Measurements from ENCODE around the gene RAX2.

RAX2 gene

GRCh38 chr19:3800996-3801395 is 29.0 kb upstream of the RAX2 start:
- no peak for DNase-seq

DNA sequence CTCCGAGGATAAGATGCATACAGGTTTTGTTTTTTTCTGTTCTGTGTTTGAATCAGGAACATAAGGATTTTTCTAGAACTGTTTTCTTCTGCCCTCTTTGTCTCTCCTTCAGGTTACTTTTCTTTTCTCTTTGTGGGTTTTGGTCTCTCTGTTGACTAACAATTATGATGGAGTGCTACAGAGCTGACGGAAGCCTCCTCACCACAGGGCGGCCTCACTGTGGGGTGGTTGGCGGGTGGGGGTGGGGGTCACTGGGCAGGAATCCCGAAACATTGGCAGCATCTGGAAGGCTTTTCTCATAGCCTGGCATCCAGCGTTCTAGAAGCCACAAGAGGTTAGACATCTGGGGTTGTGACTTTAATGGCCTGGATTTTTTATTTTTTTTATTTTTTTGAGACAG is 26.1 kb upstream of the RAX2 start:
- DNase-seq = no peak

GRCh38 chr19:3796358-3796757 is 24.3 kb upstream of the RAX2 start:
- DNase-seq = no peak

DNA sequence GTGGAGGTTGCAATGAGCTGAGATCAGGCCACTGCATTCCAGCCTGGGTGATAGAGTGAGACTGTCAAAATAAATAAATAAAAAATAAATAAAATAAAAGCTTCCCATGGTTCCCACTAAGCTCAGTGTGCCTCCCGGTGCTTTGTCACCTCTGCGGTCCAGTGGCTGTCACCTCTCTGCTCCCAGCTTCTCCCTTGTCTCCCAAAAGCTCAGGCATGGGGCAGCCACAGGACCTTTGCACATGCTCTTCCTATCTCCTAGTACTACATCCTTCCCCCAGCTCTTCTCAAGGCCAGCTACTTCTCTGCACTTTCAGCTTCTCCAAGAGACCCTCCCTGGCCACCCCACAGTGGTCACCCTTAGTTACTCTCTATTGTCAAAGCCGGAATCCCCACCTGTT is 21.8 kb upstream of the RAX2 start:
- DNase-seq = no peak

DNA sequence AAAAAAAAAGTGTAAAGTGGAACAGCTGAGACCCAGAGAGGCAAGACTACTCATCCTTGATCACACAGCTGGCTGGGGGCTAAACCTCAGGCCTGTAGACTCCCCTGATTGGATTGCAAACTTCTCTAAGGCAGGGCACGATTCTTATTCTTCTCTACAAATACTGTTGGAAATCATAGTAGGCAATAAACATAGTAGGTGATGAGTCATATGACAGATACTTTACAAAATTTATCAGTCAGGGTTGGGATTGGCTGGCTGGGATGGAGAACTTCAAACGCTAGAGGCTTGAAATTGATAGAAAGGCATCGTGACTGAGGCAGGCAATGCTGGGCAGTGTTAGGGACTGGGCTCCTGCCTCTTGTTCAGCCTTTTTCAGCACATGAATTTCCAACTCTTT is 20.1 kb upstream of the RAX2 start:
- no peak for DNase-seq

GRCh38 chr19:3790941-3791340 is 18.9 kb upstream of the RAX2 start:
- DNase-seq = no peak

DNA sequence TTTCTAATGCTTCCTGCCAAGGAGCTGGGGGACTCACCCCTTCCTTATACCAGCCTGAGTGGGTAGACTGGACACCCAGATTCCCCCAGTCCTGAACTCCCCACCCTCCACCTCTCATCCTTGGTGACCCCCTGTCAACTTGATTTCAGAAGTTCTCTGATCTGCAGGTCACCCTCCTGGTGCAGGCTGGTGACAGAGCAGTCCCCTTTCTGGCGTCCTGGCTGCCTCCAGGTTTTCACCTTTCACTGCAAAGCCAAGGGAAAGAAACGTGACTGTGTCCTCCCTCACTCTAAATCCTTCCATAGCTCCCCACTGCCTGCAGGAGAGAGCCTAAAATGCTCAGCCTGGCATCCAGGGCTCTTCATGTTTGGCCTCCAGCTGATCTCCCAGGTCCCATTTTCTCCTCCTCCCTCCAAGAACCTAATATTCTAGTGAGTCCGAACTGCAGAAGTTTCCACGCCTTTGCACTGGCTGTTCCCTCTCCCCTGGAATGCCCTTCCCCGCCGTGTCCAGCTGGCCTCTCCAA is 18.2 kb upstream of the RAX2 start:
- DNase-seq = no peak

DNA sequence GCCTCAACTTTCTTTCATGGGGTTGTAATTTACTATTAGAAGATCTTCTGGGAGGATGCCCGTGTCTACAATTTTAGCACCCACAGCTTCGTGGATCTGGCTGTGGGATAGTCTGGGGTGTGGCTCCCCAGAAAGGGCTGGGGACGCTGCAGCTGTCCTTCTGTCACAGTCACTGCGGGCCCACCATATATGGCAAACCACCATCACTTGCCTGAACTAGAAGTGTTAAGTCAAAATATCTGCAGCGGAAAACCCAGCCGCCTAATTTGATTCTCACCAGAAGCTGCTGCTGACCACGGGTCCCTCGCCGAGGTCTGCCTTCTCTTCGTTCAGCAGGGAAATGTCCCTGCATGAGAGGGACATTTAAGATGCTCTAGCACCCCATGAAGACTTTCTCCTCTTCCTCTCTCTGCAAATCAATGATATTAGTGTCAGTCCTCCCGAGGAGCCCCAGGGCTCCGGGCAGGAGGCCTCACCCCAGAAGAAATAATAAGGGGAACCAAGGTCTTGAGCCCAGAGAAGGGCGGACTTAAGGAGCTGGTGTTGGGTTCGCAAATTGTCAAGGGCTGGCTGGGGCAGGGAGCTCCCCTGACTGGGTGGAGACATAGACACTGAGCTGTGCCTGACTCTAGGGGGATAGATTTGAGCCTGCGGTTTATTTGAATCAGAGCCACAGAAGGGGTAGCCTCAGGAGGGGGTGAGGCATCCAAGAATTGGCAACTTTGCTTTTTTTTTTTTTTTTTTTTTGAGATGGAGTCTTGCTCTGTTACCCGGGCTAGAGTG is 17.2 kb upstream of the RAX2 start:
- DNase-seq = no peak

GRCh38 chr19:3785938-3786824 is 14.2 kb upstream of the RAX2 start, which contains the start of gene MATK:
TSS of gene MATK (minus strand) at chr19:3786381. CDS start at chr19:3785135, 1,246 bp downstream.
- DNase-seq = no peak

DNA sequence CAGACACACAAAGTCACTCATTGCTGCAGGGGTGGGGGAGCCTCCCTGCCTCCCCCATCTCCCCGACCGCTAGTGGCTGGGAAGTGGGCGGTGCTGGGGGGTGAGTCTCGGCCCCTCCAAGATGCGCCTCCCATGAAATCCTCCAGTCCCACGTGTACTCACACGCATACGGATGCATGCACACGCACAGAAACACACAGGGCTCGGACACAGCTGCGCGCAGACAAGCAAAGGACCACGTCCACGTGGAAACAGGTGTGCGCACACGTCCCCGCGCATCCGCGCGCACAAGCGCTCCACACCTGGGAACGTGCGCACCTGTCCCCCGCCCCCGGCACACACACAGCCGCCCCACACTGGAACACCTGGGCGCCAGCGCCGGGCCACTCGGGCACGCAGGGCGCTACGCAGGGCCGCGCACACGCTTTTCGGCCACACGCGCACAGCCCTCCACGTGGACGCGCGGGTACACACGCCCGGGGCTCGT is 13.5 kb upstream of the RAX2 start:
- DNase-seq = no peak

DNA sequence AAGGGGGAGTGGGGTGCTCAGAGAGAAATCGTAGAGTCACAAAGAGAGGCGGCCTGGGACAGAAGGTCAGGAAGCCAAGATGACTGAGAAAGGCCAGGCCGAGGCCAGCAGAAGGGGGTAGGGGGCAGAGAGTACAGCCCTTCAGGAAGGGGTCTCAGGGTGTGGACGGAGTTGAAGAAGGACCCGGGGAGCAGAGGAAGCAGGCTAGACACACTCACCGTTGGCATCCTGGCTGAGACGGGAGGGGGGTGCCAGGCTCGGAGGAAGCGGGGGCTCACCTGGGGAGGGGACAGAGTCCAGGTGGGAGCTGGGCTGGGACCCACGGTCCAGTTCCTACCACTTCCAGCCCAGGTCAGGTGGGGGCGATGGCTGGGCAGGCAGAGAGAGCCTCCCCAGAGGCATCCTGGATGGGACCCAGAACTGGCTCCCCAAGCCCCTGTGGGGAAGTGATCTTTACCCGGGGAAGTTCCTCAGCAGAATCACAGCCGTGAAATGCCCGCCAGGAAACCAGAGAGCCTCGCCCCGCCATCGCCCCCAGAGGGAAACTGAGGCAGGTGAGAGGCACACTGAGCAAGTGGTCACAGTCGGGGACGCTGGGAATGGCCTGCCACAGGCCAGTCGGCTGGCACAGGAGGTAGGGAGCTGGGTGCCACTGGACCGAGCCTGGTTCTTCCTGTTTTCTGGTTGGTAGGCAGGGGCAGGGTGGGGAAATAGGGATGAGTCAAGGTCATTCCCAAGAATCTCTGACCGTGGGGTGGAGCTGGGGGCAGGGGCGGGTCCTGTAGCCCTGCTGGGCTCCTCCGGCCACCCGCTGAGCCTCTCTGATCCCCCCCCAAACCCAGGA is 12.8 kb upstream of the RAX2 start:
- no peak for DNase-seq

GRCh38 chr19:3783660-3784584 is 11.9 kb upstream of the RAX2 start:
- no peak for DNase-seq

- DNase-seq = no peak
Measured at GRCh38 chr19:3782903-3783302, 10.9 kb upstream of the RAX2 start.

GRCh38 chr19:3782330-3782729 is 10.3 kb upstream of the RAX2 start:
- no peak for DNase-seq

- DNase-seq = no peak
Measured at GRCh38 chr19:3781603-3782002, 9.6 kb upstream of the RAX2 start.

DNA sequence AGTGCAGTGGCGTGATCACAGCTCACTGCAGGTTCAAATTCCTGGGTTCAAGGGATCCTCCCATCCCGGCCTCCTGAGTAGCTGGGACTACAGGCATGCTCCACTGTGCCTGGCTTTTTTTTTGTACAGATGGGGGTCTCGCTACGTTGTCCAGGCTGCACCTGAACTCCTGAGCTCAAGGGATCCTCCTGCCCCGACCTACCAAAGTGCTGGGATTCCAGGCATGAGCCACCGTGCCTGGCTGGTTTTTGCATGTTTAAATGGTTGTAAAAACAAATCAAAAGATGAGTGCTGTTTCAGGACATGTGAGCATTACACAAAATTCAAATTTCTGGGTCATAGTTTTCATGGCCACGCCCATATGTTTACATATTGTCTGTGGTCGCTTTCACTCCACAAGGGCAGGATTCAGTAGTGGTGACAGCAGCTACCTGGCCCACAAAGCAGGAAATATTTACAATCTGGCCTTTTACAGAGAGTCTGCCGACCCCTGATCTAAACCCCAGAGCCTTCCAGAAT is 8.8 kb upstream of the RAX2 start:
- no peak for DNase-seq

- DNase-seq = no peak
Measured at GRCh38 chr19:3778899-3779723, 7.1 kb upstream of the RAX2 start.

- DNase-seq = no peak
Measured at GRCh38 chr19:3778104-3778867, 6.3 kb upstream of the RAX2 start.

- no peak for DNase-seq
Measured at GRCh38 chr19:3776479-3777040, 4.5 kb upstream of the RAX2 start.

All from right forelimb (tissue), 1 donor.